ENCODE measurements around the gene TMEM272. TPM values are rescaled to one million over a fixed set of nuclear protein-coding genes. Genes with fewer than 3 reads are reported as not detected.
A peak's percentile ranks its signal among the peaks of the same experiment; 100 is the strongest.

The TMEM272 gene
- total and polyA plus RNA-seq, 7 donors: under 0.01 to 0.28 TPM; not detected in 5

DNA sequence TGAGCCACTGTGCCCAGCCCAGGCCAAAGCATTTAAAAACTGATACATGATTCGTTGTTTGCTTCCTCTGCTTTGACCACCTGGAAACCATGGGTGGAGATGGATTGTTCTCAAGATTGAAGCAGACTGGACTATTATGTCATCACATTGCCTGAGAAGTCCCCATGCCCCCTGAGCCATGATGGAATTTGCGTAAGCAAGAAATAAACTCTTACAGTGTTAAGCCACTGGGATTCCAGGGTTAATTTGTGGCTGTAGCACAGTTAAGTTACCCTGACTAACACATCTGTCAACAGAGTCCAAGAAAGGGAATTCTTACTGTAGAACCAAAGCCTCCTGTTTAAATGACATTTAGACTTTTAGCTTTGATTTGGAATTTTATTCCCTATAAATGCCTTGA lies 21.6 kb downstream of the TMEM272 start:
- H3K36me3 ChIP-seq: no peaks in the 10 kb centered on the region
- no peak overlapping the region for H3K4me3 ChIP-seq
- H3K4me1 ChIP-seq: peaks cover 0 to 50% (median 42%) of the 10 kb centered on the region in 4 donors
- intact Hi-C loops (cut with DNase I): no loop called here
- TF ChIP-seq POLR2AphosphoS5 (IDR thresholded peaks at IDR 0.05): no peak
- TF ChIP-seq EP300 (IDR thresholded peaks at IDR 0.05): no peak
- no peak for TF ChIP-seq POLR2A (IDR thresholded peaks at IDR 0.05)
- TF ChIP-seq, protein P1, sequence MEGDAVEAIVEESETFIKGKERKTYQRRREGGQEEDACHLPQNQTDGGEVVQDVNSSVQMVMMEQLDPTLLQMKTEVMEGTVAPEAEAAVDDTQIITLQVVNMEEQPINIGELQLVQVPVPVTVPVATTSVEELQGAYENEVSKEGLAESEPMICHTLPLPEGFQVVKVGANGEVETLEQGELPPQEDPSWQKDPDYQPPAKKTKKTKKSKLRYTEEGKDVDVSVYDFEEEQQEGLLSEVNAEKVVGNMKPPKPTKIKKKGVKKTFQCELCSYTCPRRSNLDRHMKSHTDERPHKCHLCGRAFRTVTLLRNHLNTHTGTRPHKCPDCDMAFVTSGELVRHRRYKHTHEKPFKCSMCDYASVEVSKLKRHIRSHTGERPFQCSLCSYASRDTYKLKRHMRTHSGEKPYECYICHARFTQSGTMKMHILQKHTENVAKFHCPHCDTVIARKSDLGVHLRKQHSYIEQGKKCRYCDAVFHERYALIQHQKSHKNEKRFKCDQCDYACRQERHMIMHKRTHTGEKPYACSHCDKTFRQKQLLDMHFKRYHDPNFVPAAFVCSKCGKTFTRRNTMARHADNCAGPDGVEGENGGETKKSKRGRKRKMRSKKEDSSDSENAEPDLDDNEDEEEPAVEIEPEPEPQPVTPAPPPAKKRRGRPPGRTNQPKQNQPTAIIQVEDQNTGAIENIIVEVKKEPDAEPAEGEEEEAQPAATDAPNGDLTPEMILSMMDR (IDR thresholded peaks at IDR 0.05): no peak
- 76 to 87% methylated on average over 2 of the region's 2 CpGs for WGBS, 2 donors
- no peak overlapping the region for H3K27ac ChIP-seq
- H3K9me3 ChIP-seq: no peaks in the 10 kb centered on the region
- peak; percentile 17 for DNase-seq
- H3K27me3 ChIP-seq: no peaks in the 10 kb centered on the region

DNA sequence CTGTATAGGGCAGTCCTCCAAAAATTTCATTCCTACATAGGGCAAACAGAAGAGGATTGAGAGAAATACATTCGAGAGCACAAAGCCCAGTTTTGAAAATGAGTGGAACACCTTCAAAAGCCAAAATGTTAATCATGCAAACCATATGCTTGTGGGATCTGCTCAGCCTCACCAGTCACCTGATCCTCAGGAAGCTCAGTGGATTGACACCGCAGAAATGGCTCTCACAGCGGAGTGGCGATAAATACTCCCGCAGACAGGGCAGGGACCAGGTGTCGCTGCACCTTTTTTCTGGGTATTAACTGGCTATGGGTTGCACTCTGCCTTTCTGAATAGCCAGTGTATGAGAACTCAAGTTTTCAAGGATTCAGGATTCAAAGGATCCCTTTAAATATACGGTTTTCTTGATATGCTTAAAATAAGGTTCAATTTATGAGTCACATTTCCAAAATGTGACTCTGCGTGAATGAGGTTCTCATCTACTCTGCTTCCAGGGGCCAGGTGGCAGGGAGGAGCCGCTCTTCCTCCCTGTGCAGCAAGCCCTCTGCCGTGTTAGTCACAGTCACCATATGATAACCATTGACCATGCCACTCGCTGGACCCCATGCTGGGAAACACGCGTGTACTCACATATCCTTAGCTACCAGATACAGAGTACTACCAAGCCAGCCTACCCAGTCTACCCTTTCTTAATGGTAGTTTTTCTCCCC lies 22.7 kb downstream of the TMEM272 start:
- intact Hi-C loops (cut with DNase I): no loop called here
- no peak overlapping the region for H3K4me3 ChIP-seq
- TF ChIP-seq, protein P1 (IDR thresholded peaks at IDR 0.05): no peak
- TF ChIP-seq POLR2A (IDR thresholded peaks at IDR 0.05) (no peak), EP300 (IDR thresholded peaks at IDR 0.05) (no peak), POLR2AphosphoS5 (IDR thresholded peaks at IDR 0.05) (no peak)
- peak; percentile 29 for DNase-seq
- H3K4me1 ChIP-seq: peaks cover 0 to 44% (median 34%) of the 10 kb centered on the region in 4 donors
- WGBS, 2 donors: 63 to 87% methylated on average over 13 of the region's 13 CpGs
- no peaks in the 10 kb centered on the region for H3K9me3 ChIP-seq
- no peak overlapping the region for H3K27ac ChIP-seq
- no peaks in the 10 kb centered on the region for H3K27me3 ChIP-seq
- H3K36me3 ChIP-seq: no peaks in the 10 kb centered on the region

GRCh38 chr13:51821606-51822005 lies 23.4 kb downstream of the TMEM272 start:
- Histone ChIP-seq H3K4me3 (no peak overlapping the region), H3K27me3 (no peaks in the 10 kb centered on the region), H3K4me1 (peaks cover 0 to 37% (median 27%) of the 10 kb centered on the region in 4 donors), H3K27ac (no peak overlapping the region), H3K36me3 (no peaks in the 10 kb centered on the region), H3K9me3 (no peaks in the 10 kb centered on the region)
- 35 to 76% methylated on average over 2 of the region's 2 CpGs for WGBS, 2 donors
- intact Hi-C loops (cut with DNase I): no loop called here
- TF ChIP-seq POLR2AphosphoS5 (IDR thresholded peaks at IDR 0.05) (no peak), EP300 (IDR thresholded peaks at IDR 0.05) (no peak), POLR2A (IDR thresholded peaks at IDR 0.05) (no peak)
- TF ChIP-seq, protein P1 (IDR thresholded peaks at IDR 0.05): no peak
- DNase-seq: peak; percentile 29

- peaks cover 0 to 29% (median 21%) of the 10 kb centered on the region in 4 donors for H3K4me1 ChIP-seq
These were observed 24.9 kb downstream of the TMEM272 start for GRCh38 chr13:51820016-51820597.

More at GRCh38 chr13:51820016-51820597, 24.9 kb downstream of the TMEM272 start:
- Histone ChIP-seq H3K36me3 (no peaks in the 10 kb centered on the region), H3K4me3 (no peak overlapping the region), H3K9me3 (no peaks in the 10 kb centered on the region), H3K27ac (no peak overlapping the region), H3K27me3 (no peaks in the 10 kb centered on the region)
- intact Hi-C loops (cut with DNase I): no loop called here
- no peak for DNase-seq
- TF ChIP-seq, protein P1 (IDR thresholded peaks at IDR 0.05): no peak
- no peak for TF ChIP-seq EP300 (IDR thresholded peaks at IDR 0.05)
- no peak for TF ChIP-seq POLR2AphosphoS5 (IDR thresholded peaks at IDR 0.05)
- no peak for TF ChIP-seq POLR2A (IDR thresholded peaks at IDR 0.05)
- 82 to 83% methylated on average over 4 of the region's 4 CpGs for WGBS, 2 donors
